ENCODE data around the gene METTL25.
A peak's percentile ranks its signal among the peaks of the same experiment; 100 is the strongest.

The METTL25 gene, protein sequence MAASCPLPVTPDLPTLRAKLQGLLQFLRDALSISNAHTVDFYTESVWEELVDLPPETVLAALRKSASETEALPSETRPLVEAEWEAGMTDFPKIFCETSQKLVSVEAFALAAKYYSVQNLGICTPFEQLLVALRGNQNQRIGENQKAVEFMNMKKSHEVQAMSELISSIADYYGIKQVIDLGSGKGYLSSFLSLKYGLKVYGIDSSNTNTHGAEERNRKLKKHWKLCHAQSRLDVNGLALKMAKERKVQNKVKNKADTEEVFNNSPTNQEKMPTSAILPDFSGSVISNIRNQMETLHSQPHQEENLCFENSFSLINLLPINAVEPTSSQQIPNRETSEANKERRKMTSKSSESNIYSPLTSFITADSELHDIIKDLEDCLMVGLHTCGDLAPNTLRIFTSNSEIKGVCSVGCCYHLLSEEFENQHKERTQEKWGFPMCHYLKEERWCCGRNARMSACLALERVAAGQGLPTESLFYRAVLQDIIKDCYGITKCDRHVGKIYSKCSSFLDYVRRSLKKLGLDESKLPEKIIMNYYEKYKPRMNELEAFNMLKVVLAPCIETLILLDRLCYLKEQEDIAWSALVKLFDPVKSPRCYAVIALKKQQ

DNA sequence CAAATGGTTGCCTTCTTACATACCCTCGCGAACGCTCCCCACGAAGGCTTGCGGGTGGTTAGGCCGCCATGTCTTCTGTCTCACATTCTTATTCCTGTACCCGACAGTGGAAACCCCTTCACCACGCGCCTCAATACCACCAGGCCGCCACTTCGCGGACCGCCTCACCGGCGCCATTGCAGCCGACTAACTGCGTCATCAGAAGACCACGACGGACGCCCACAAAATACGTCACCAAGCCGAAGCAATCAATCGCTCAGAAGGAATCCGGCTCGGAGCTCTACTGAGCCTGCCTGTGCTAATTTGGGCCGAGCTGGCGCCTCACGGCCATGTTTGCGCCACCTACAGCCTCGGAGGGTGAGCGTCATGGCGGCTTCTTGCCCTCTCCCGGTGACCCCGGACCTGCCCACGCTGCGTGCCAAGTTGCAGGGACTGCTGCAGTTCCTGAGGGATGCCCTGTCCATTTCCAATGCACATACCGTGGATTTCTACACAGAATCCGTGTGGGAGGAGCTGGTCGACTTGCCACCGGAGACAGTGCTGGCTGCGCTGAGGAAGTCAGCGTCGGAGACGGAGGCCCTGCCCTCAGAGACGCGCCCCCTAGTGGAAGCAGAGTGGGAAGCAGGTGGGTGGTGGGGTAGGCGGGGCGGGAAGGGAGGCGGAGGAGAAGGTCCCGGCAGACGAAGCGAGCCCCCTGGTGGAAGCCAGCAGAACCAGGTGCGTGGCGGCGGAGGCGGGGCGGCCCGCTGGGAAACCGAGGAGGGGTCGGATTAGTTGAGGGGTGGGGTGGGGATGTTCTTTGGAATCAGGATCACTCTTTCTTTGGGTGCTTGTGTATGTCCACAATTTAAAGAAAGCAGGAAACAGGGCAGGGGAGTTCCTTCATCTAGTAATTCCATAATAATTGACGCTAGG, at the start of gene METTL25, which contains the start of gene CCDC59:
Gene METTL25 (plus strand): TSS at position 330 of the 915 bp plus-strand sequence. CDS start 37 bp downstream, at position 367.
Gene CCDC59 (minus strand): TSS at position 188 of the 915 bp plus-strand sequence. CDS start 11 bp downstream, at position 177.
- peaks cover 4% of the 10 kb centered on the region; the same call in 1 of the 2 replicates for H3K4me1 ChIP-seq (ENCODE audit: insufficient read depth, low read length)
- H3K4me3 ChIP-seq (ENCODE audit: low read length), result peak within 1 kb of the TSS; percentile 99
- H3K9ac ChIP-seq (ENCODE audit: low read depth, low read length), result peak within 1 kb of the TSS; percentile 99
- peaks cover 36% of the 10 kb centered on the region for H3K36me3 ChIP-seq (ENCODE audit: insufficient read depth, low read depth, low read length)
- no peaks in the 10 kb centered on the region for H3K27me3 ChIP-seq (ENCODE audit: insufficient read depth, low read length)
- H3K9me3 ChIP-seq (ENCODE audit: insufficient read depth, low read depth, low read length), result no peaks in the 10 kb centered on the region
- peak within 1 kb of the TSS; percentile 99 for H3K27ac ChIP-seq (ENCODE audit: low read length)

DNA sequence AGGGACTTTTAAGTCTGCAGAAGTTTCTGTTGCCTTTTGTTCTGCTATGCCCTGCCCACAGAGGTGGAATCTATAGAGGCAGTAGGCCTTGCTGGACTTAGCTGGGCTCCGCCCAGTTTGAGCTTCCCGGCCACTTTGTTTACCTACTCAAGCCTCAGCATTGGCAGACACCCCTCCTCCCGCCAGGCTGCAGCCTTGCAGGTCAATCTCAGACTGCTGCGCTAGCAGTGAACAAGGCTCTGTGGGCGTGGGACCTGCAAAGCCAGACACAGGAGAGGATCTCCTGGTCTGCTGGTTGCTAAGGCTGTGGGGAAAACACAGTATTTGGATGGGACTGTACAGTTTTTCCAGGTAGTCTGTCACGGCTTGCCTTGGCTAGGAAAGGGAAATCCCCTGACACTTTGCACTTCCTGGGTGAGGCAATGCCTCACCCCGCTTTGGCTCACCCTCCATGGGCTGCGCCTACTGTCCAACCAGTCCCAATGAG, 43.9 kb upstream of the METTL25 start:
- no peaks in the 10 kb centered on the region for H3K36me3 ChIP-seq (ENCODE audit: insufficient read depth, low read depth, low read length)
- H3K4me3 ChIP-seq (ENCODE audit: low read length), result peak overlapping the region; percentile 57
- H3K9me3 ChIP-seq (ENCODE audit: insufficient read depth, low read depth, low read length), result no peaks in the 10 kb centered on the region
- no peaks in the 10 kb centered on the region for H3K27me3 ChIP-seq (ENCODE audit: insufficient read depth, low read length)
- H3K4me1 ChIP-seq (ENCODE audit: insufficient read depth, low read length), result no peaks in the 10 kb centered on the region
- peak overlapping the region; percentile 43; the same call in 1 of the 2 replicates for H3K9ac ChIP-seq (ENCODE audit: low read depth, low read length)
- H3K27ac ChIP-seq (ENCODE audit: low read length), result no peak overlapping the region

DNA sequence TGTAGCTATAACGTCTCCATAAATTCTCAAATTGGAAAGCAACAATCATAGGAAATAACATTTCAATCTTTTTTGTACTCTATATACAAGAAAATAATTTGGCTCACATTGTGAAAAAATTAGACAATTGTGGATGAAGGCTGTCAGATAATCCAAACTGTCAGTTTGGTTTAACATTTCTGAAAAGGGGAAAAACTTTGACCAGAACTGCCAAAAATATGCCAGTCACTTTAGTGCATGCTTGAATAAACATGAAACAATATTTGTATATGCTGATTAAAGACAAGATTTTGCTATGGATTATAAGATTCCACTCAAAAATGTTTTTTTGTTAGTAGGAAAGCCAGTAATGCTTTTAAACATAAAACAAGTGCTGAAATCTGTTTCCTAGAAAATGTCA, 39.1 kb upstream of the METTL25 start:
- no peaks in the 10 kb centered on the region for H3K4me1 ChIP-seq (ENCODE audit: insufficient read depth, low read length)
- H3K9me3 ChIP-seq (ENCODE audit: insufficient read depth, low read depth, low read length), result no peaks in the 10 kb centered on the region
- H3K27ac ChIP-seq (ENCODE audit: low read length), result no peak overlapping the region
- H3K4me3 ChIP-seq (ENCODE audit: low read length), result no peak overlapping the region
- H3K9ac ChIP-seq (ENCODE audit: low read depth, low read length), result no peak overlapping the region
- H3K27me3 ChIP-seq (ENCODE audit: insufficient read depth, low read length), result no peaks in the 10 kb centered on the region
- no peaks in the 10 kb centered on the region for H3K36me3 ChIP-seq (ENCODE audit: insufficient read depth, low read depth, low read length)

DNA sequence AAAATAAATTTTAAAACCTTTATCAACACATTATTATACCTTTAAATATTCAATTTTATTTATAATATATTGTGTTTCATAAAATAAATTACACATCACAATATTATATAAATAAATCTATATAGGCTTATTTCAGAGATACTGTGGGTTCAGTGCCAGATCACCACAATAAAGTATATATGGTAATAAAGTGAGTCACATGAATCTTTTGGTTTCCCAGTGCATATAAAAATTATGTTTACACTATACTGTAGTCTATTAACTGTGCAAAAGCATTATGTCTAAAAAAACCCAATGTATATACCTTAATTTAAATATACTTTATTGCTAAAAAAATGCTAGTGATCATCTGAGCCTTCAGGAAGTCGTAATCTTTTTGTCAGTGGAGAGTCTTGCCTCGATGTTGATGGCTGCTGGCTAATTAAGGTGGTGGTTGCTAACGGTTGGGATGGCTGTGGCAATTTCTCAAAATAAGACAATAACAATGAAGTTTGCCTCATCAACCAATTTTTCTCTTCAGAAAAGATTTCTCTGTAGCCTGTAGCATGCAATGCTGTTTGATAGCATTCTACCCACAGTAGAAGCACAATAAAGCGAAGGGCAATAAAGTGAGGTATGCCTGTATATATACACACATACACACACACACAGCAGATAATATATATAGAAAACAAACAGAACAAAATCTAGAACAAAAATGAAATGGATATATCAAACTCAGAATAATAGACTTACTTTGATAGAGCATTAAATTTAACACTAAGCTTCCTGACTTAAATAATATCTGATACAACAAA, 32.6 kb upstream of the METTL25 start:
- Histone ChIP-seq H3K27ac (ENCODE audit: low read length) (no peak overlapping the region), H3K9ac (ENCODE audit: low read depth, low read length) (no peak overlapping the region), H3K9me3 (ENCODE audit: insufficient read depth, low read depth, low read length) (no peaks in the 10 kb centered on the region), H3K4me3 (ENCODE audit: low read length) (no peak overlapping the region), H3K4me1 (ENCODE audit: insufficient read depth, low read length) (peaks cover 3% of the 10 kb centered on the region; the same call in 1 of the 2 replicates), H3K36me3 (ENCODE audit: insufficient read depth, low read depth, low read length) (no peaks in the 10 kb centered on the region), H3K27me3 (ENCODE audit: insufficient read depth, low read length) (no peaks in the 10 kb centered on the region)

DNA sequence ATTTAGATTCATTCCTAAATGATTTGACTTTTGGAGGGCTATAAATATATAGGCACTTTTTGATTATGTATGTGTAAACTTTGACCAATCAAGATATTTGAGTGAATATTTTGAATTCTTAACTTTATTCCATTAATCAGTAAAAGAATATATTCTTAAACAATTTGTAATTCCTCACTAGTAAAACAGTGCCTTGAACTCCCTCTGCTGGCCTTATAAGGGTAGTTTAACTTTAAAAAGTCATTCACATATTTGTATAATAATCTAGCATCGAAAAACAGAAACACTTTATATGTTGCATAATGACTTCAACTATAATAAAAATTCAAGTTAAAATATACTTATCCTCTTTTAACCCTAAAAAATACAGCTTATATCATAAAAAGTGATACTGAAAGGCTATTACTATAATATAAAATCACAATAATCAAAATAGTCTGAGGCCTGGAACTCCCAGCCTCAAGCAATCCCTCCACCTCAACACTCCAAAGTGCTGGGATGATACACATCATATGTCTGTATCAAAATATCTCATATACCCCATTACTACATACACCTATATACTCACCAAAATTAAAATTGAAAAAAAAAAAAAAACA, 31.3 kb upstream of the METTL25 start:
- peaks cover 3% of the 10 kb centered on the region; the same call in 1 of the 2 replicates for H3K4me1 ChIP-seq (ENCODE audit: insufficient read depth, low read length)
- no peaks in the 10 kb centered on the region for H3K36me3 ChIP-seq (ENCODE audit: insufficient read depth, low read depth, low read length)
- no peak overlapping the region for H3K4me3 ChIP-seq (ENCODE audit: low read length)
- H3K9ac ChIP-seq (ENCODE audit: low read depth, low read length), result no peak overlapping the region
- no peaks in the 10 kb centered on the region for H3K9me3 ChIP-seq (ENCODE audit: insufficient read depth, low read depth, low read length)
- H3K27ac ChIP-seq (ENCODE audit: low read length), result no peak overlapping the region
- H3K27me3 ChIP-seq (ENCODE audit: insufficient read depth, low read length), result no peaks in the 10 kb centered on the region

DNA sequence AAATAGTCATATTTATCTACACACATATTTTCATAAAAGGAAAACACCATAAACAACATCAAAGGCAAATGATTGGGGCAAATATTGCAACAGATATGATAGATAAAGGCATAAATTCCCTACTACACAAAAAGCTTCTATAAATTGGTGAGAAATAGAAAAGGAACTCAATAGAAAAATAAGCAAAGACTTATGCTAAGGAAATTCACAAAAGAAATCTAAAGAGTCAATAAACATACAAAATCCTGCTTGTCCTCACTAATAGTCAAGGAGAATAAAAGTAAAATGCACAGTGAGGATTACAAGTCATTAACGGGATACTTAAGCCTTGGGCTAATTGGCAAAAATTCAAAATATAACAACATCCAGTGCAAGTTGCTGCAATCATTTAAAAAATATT, 30.5 kb upstream of the METTL25 start:
- Histone ChIP-seq H3K9ac (ENCODE audit: low read depth, low read length) (no peak overlapping the region), H3K27ac (ENCODE audit: low read length) (no peak overlapping the region), H3K27me3 (ENCODE audit: insufficient read depth, low read length) (no peaks in the 10 kb centered on the region), H3K4me1 (ENCODE audit: insufficient read depth, low read length) (peaks cover 3% of the 10 kb centered on the region; the same call in 1 of the 2 replicates), H3K4me3 (ENCODE audit: low read length) (no peak overlapping the region), H3K9me3 (ENCODE audit: insufficient read depth, low read depth, low read length) (no peaks in the 10 kb centered on the region), H3K36me3 (ENCODE audit: insufficient read depth, low read depth, low read length) (no peaks in the 10 kb centered on the region)

DNA sequence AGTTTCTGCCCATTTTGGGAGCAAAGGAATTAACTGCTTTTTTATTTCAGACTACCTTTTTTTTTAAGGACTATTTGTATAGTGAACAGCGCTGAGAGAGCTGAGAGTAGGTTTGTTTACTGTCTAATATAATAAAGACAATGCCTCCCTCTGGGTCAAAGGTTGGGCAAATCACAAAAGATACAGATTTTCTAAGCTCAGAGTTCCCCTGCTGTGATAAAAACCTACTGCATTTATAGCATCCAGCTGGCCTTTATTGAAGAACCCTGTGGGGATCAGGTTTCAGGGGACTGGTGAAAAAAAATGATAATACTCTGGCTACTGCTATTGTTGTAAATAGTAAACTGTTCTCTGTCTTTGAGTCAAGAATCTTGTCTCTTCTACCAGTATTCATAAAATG, 28.8 kb upstream of the METTL25 start:
- no peaks in the 10 kb centered on the region for H3K9me3 ChIP-seq (ENCODE audit: insufficient read depth, low read depth, low read length)
- H3K36me3 ChIP-seq (ENCODE audit: insufficient read depth, low read depth, low read length), result no peaks in the 10 kb centered on the region
- no peak overlapping the region for H3K27ac ChIP-seq (ENCODE audit: low read length)
- peaks cover 3% of the 10 kb centered on the region; the same call in 1 of the 2 replicates for H3K4me1 ChIP-seq (ENCODE audit: insufficient read depth, low read length)
- H3K27me3 ChIP-seq (ENCODE audit: insufficient read depth, low read length), result no peaks in the 10 kb centered on the region
- peak overlapping the region; percentile 16; the same call in 1 of the 2 replicates for H3K9ac ChIP-seq (ENCODE audit: low read depth, low read length)
- H3K4me3 ChIP-seq (ENCODE audit: low read length), result peak overlapping the region; percentile 53

DNA sequence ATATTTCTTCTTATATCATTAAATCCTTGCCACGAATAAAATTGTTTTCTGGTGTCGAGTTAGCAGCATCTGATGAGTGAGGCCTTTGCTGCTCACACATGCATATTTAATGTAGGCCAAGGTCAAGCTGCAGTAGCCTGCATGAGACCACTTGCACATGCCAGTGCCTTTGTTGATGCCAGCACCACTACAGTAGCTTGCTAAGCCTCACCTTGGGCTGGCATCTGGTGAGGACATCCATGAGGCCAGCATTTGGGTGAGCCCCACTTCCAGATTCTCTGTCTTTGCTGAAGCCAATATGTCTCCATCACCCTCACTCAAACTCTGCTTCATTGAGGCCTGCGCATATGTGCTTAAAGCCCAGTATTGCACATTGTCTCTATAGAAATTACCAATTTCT, 8.2 kb upstream of the METTL25 start:
- H3K4me1 ChIP-seq (ENCODE audit: insufficient read depth, low read length), result no peaks in the 10 kb centered on the region
- H3K4me3 ChIP-seq (ENCODE audit: low read length), result no peak overlapping the region
- H3K27me3 ChIP-seq (ENCODE audit: insufficient read depth, low read length), result no peaks in the 10 kb centered on the region
- H3K9me3 ChIP-seq (ENCODE audit: insufficient read depth, low read depth, low read length), result no peaks in the 10 kb centered on the region
- peaks cover 41% of the 10 kb centered on the region for H3K36me3 ChIP-seq (ENCODE audit: insufficient read depth, low read depth, low read length)
- H3K27ac ChIP-seq (ENCODE audit: low read length), result no peak overlapping the region
- no peak overlapping the region for H3K9ac ChIP-seq (ENCODE audit: low read depth, low read length)

DNA sequence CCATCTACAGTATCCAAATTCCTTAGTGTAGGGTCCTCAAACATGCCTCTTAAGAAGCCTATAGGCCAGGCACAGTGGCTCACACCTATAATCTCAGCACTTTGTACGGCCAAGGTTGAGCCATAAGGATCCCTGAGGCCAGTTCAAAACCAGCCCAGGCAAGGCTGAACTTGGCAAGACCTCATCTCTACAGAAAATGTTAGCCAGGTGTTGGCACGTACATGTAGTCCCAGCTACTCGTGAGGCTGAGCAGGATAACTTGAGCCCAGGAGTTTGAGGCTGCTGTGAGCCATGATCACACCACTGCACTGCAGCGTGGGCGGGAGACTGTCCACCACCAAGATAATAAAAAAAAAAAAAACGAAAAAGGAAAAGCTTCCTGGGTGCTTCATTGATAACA, 6.9 kb upstream of the METTL25 start:
- no peak overlapping the region for H3K4me3 ChIP-seq (ENCODE audit: low read length)
- no peak overlapping the region for H3K27ac ChIP-seq (ENCODE audit: low read length)
- H3K27me3 ChIP-seq (ENCODE audit: insufficient read depth, low read length), result no peaks in the 10 kb centered on the region
- H3K9ac ChIP-seq (ENCODE audit: low read depth, low read length), result no peak overlapping the region
- H3K36me3 ChIP-seq (ENCODE audit: insufficient read depth, low read depth, low read length), result peaks cover 54% of the 10 kb centered on the region
- H3K9me3 ChIP-seq (ENCODE audit: insufficient read depth, low read depth, low read length), result no peaks in the 10 kb centered on the region
- no peaks in the 10 kb centered on the region for H3K4me1 ChIP-seq (ENCODE audit: insufficient read depth, low read length)

DNA sequence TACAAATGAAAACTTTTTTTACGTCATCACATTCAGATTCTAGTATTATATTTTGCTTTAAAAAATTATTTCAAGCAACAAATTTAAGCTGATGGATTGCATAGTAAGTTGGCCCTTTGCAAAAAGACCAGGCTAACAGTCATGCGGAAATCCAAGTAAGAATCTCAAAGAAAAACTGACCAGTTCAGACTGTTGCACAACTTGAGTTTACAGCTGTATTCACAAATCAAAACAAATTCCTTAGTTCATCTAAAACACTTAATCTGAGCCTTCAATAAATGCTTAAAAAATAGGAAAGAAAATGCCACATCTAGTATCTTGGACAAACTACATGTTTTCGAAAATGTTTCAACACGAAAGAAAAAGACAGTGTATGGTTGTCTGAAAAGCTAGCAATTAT, 989 bp upstream of the METTL25 start:
- Histone ChIP-seq H3K9me3 (ENCODE audit: insufficient read depth, low read depth, low read length) (no peaks in the 10 kb centered on the region), H3K9ac (ENCODE audit: low read depth, low read length) (peak overlapping the region; percentile 99; the same call in 1 of the 2 replicates), H3K27me3 (ENCODE audit: insufficient read depth, low read length) (no peaks in the 10 kb centered on the region), H3K36me3 (ENCODE audit: insufficient read depth, low read depth, low read length) (peaks cover 47% of the 10 kb centered on the region), H3K4me3 (ENCODE audit: low read length) (peak overlapping the region; percentile 99), H3K4me1 (ENCODE audit: insufficient read depth, low read length) (peaks cover 4% of the 10 kb centered on the region; the same call in 1 of the 2 replicates), H3K27ac (ENCODE audit: low read length) (peak overlapping the region; percentile 99)
